HG03457 (cell line): ENCODE measurements around the gene COLEC12.

ENCODE experiments used
- ATAC-seq: cut with Tn5 transposase; IDR thresholded peaks from one replicate; pipeline ENCODE4 v1.9.1; 2021; ENCODE audit warnings: moderate number of reproducible peaks; ENCODE audit not compliant: unreplicated experiment

COLEC12 gene

DNA sequence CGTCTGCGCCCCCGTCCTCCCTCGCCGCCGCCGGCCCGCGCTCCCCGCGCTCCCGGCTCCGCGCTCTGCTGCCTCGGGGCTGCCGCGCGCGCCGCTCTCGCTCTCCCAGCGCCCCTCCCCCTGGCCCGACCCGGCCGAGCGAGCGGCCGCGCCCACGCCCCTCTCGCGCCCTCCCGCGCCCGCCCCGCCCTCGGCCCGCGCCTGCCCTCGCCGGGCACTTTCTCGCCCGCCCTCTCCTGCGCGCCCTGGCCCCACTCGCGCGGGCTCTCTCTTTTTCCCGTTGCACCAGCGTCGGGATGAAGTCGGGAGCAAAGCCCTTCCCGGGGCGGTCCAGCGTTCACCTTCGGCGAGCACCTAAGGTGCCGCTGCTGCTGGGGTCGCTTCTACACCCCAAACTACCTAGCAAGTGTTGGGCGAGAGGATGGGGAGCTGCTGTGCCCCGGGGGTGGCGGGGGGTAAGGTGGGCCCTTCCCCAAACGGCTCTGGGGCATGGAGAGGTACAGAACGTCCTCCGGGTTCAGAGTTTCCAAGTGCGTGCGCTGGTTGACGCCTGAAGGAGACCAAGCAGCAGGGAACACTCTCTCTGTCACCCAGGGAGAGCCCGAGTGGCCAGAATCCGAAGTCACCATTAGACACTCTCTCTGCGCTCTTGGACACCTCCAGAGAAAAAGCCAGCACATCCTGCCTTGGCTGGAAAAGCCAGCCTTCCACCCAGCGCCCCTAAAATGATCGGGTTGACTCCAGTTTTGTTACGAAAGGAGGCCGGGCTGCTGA lies at the start of gene COLEC12:
Gene COLEC12 (minus strand): TSS at position 70 of the 774 bp plus-strand sequence. CDS start 187 bp downstream, outside the sequence.
- ATAC-seq: no peak

DNA sequence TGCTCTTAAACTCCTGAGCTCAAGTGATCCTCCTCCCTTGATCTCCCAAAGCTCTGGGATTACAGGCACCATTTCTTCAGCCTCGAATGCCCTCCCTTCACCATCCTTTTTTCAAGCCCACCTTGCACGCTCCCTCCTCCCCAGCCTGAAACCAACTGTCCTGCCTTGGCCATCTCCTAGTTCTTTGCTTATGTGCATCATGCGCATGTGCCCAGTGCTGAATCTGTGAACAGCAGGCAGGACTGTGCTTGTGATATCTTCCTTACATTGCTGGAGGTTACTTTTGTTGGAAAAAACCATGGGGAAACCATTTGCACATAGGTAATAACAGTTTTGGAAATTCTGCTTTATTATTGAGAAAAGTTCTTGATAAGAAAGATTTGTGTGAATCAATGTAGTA lies 49.5 kb upstream of the COLEC12 start:
- ATAC-seq: no peak

DNA sequence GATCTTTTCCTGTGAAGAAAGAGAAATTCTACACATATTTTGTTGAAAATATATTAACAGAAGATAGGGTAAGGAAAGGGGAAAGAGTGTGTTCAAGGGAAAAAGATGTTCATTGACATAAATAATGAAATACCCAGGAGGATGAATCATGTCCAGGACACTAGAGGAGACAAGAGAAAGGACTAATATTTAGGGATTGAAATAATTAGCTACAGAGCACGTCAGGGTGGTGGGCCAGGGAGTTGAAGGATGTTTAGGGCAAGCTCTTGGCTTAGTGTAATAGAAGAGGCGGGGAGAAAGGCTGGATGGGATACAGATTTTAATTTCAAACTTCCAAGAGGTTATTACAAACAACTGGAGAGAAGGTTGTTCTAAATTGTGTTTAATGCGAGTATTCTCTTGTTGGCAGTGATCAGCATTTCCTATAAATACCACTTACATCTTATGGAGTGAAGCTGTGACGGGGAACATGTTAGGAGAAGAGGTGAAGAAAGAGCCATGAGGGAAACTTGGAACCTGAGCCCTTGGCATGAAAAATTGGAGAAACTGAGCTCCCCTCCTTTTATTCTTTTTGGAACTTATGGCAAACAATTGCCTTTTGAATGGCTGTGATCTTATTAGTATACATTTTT lies 43.1 kb upstream of the COLEC12 start:
- no peak for ATAC-seq

DNA sequence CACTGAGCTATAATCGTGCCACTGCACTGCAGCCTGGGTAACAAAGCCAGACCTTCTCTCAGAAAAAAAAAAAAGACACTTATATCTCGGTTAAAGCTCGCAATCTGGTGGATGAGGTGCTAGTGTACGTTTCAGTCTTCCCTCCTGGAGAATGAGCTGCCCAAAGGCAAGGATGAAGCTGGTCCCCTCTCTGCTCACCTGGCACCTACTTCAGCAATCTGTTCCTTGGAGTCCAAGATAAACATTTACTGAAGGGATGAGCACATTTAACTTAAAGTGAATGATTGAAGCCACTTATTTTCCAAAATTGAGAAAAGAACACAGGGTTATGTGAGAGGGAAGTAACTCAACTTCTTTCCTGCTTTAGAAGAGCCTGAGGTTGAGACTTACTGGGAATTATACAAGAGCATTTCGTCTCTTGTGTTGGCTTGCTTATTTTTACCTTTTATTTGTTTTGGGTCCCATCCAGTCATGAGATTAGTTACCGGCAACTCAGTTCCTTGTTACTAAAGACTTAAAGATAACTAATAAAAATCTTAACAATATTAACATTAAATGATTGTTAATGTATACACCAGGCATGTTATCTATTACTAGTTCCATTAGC lies 33.6 kb upstream of the COLEC12 start:
- no peak for ATAC-seq

DNA sequence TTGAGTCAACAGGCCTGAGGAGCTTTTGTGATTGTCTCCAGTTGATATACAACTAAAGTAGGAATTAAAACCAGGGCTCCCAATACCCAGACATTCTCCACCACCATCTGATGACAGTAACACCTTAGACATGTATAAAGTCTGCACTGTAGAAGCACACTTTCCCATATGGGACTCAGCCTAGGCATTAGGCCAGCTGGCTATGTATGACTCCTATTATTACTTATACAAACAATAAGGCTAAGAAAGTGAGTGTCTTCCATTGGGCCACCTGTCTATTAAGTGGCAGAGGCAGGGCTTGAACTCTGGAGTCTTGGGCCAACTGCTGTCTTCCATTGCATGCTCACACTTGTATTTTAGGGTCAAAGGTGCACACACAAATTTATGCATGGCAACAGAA lies 32.1 kb upstream of the COLEC12 start:
- no peak for ATAC-seq

DNA sequence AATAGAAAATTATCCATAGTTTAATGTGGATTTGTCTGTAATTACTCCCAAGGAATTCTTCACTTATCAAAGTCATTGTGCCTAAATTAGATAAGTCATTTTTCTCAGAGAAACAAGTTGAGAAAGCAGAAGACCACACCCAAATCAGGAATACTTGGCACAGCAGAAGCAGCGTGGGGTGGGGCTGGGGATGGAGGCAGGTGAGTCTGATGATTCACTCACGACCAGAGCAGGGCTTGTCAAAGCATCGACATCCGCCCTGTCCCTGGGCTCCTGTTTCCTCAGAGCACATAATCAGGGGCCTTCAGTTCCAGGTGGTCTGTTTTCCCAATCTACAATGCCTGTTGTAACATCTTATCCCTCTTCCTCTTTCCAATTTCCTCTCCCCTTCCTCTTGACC lies 31.5 kb upstream of the COLEC12 start:
- no peak for ATAC-seq

DNA sequence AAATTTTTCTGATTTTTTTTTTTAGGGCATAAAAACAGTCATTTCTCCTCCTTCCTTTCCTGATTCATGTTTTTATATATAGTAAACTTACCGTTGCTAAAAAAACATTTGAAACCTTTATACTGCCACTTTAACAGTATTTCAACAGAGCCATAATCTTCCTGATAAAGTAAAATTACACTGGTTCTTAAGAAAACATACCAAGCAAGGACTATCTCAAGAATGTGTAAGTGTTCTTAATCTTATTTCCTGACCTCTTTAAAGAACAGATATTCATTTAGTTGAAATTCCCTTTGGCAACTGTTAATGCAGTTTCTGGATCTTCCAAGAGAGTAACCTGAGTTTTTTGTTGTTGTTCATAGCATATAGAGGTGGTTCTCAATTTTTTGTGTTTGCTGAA lies 26.6 kb upstream of the COLEC12 start:
- no peak for ATAC-seq

DNA sequence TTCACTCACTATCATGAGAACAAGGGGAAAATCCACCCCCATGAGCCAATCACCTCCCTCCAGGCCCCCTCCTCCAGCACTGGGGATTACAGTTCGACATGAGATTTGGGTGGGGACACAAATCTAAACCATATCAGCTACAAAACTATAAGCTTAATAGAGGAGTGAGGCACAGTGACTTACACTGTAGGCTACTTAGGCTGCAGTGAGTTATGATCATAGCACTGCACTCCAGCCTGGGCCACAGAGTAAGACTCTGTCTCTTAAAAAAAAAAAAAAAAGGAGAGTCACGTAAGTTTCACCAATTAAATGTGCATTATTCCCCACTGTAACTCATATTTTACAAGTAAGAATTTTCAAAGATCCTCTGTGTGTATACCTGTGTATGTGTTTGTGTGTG lies 26.2 kb upstream of the COLEC12 start:
- ATAC-seq: no peak

DNA sequence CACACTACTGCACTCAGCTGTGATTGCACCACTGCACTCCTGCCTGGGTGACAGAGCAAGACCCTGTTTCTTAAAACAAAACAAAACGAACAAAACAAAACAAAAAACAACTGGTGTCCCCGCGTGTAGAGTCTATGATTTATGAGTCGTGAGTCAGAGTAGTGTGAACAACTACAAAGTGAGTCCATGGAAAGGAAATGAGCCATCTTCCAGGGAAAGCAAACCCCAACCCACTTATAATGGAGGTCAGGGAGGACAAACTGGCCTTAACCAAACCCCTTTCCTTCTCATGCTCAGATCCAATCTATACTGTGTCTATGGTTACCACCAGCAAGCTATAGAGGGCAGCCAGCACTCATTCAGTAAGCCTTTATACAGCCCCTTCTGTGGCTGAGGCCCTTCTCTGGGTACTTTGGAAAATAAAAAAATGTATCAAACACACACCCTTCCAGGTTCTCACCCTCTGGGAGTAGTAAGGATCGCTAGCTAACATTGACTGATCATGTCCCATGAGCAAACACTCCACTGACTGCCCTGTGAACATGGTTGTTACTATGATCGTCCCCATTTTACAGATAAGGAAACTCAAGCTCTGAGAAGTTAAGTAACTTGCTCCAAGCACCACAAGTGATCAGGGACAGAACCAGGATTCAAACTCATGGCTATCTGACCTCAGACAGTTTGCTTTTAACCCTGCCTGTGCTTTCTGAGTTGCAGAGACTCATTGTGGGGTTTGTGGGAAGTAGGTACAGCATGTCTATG lies 24.7 kb upstream of the COLEC12 start:
- no peak for ATAC-seq

DNA sequence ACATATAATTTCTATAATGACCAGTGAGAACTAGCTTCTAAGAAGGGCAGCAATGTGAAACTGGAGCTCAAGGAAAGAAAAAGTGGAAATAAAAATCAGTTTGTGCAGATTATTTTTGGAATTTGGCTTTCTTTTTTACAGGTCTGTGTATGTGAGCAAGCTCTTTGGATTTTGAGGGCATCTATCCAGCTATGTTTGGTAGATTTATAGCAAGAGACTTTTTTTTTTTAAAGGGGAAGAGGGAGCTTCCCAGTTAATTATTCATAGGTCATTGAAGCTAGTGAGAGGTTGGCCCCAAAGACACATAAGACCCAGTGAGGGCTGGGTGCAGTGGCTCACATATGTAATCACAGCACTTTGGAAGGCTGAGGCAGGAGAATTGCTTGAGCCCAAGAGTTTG lies 24.0 kb upstream of the COLEC12 start:
- no peak for ATAC-seq

DNA sequence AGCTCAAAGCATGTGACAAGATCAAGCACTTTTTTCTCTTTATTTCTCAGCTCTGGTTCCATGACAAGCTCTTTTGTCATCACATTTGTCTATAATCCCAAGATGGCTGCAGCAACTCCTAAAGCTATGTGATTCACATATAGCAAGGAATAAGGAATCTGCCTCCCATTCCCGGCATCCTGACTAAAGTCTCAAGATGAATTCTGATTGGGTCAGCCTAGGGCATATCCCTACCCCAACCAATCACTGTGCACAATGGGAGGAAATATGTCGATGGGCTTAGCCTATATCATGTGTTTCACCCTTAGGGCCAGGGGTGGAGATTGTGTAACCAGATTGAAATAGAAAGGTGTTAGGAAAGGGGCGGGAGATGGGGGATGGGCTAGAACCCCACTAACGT lies 23.1 kb upstream of the COLEC12 start:
- no peak for ATAC-seq

DNA sequence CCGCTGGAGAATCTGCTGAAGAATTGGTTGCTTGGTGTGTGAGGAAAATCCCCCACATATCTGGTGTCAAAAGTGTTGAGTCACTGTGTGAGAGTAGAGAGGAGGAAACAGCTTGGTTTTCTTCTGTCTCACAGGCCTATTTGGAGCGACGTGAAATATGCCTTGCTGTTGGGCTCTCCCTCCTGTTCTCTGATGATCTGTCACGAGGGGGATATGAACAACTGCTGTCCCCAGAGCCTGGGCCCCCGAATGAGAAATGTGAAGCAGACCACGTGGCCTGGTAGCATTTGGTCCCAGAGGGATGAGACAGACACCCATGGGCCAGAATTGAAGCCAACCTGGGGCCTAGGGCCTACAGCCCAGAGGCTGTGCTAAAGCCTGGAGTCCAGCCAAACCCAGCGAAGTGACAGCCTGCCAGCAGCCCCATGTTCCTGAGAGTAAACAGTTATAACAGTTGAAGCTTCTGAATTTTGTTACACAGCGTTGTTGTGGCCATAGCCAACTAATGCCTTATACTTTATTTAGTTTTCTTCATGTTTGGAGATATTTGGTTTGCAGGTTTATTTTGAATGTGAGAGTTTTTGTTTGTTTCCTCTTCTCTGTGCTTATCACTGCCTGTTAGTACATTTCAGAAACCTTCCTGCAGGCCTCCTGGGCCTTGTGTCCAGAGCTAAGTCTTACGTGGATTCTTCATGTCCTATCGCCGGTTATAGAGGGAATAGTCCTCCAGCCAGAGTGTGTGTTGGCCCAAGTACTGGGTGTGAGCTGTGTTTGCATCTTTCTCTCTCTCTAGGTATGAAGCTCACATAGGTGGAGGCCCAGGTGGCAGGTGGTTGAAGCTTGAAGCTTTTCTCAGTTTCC lies 18.7 kb upstream of the COLEC12 start:
- ATAC-seq: peak; percentile 82

DNA sequence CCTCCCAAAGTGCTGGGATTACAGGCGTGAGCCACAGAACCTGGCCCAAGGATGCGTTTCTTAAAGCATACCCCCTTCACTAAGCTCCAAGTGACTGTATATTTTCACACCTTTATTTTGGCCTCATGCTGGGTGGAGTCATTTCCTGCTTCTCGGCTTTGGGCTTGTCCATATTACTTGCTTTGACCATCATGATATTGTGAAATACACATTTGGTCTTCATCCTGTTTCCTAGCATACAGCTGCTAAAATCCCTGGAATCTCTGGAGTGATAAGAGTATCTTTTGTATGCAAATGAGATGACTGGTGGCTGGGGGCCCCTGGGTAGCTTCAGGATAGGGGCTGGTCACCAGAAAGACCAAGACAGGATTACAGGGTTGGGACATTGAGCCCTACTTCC lies 17.6 kb upstream of the COLEC12 start:
- ATAC-seq: no peak

DNA sequence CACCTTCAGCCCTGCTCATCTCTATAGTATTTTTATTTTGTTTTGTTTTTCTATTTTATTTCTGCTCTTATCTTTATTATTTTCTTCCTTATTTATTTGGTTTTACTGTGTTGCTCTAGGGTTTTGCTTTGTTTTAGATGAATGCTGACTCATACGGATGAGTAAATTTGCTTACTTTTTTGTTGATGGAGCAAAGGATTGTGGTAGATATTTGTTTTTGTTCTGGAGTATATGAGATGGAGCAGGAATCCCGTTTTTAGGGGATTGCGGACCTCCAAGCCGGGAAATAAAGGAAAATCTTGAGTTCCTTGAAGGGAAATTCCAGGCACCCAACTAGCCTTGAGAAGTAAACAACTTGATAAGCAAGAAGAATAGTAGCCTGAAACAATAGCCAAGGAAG lies 15.3 kb upstream of the COLEC12 start:
- no peak for ATAC-seq

DNA sequence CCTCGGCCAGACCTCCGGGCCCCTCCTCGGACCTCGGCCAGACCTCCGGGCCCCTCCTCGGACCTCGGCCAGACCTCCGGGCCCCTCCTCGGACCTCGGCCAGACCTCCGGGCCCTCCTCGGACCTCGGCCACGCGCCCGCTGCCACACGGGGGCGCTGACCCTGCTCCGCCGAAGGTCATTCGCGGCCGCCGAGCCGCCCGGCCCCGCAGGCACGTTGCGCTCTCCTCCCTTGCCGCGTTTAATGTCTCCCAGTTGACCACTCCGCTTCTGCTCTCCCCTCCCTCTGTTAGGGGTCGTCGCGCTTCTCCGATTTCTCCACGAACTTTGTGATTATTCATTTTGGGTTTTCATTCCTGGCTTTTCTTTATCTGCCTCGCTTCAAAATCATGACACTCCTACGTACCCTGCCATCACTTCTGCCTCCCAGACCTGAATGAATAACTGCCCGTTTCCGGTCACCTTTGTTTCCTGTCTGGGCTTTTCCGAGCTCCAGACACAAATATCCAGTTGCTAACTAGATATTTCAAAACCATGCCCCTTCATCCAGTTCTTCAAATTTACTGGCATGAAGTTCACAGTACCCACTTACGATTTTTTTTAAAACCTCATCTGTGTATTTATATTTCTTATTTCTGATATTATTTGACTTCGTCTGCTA lies 14.8 kb upstream of the COLEC12 start:
- no peak for ATAC-seq

DNA sequence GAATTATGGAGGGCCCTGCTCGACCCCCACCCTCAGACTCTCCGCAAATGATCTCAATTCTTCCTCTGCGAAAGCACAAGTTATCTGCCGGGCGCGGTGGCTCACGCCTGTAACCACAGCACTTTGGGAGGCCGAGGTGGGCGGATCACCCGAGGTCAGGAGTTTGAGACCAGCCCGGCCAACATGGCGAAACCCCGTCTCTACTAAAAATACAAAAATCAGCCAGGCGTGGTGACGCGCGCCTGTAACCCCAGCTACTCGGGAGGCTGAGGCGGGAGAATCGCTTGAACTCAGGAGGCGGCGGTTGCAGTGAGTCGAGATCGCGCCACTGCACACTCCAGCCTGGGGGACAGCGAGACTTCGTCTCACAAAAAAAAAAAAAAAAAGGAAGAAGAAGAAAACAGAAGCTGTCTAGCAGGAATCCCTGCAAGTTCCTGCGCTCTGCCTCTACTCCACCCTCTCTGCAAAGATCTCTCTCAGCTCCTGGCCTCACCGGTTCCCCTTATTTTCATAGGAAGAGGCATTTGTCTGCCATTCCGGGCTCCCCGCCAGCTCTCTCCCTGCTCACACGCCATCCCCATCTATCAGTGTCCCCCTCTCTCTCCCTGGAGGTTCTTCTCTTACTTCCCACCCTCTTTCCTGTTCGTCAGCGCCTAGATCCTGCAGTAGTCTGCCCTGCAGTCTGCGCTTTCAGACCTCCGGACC lies 13.5 kb upstream of the COLEC12 start:
- ATAC-seq: no peak

DNA sequence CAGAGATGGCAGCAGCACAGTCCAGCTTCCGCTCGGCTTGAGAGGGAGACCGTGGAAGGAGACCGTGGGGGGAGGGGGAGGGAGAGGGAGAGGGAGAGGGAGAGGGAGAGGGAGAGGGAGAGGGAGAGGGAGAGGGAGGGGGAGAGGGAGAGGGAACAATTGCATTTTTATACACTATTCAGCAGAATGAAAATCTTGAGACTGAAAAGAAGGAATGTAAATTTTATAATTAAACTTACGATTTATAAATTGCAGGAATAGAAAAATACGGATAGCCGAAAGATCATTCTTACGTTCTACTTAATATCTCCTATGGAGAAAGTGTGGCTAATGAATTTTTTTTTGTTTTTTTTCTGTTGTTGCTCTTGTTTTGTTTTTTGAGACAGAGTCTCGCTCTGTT lies 12.5 kb upstream of the COLEC12 start:
- ATAC-seq: no peak

DNA sequence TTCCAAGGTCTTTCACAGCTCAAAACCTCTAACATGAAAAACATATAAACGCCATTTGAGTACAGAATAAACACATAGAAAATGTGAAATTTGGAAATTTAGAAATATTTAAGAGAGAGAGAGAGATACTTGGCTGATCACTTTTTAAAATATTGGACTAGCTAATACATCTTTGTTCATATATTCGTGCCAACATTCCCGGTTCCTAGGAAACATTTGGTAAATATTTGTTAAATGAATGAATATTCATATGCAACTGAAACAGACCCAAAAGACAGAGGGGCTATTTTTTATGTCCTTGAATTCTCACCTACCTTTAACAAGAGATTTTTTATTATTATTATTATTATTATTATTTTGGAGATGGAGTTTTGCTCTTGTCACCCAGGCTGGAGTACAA lies 8.3 kb upstream of the COLEC12 start:
- ATAC-seq: no peak

DNA sequence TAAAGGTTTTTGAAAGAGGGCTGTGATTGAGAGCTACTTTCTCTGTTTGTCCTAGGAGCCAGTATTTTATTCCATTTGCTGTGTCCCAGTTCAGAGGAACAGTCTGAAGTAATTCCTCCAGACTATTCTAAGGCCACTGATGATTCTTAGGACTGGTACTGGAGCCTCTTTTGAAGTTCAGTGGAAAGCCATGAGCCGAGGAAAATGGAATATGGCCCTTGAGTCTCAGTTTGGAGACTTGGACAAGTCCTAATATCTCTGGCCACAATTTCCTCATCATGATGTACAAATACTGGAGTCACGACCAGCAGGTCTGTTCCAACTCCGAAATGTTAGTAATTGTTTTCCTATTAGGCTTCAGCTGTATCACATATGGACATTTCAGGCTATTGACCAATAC lies 7.1 kb upstream of the COLEC12 start:
- ATAC-seq: no peak

DNA sequence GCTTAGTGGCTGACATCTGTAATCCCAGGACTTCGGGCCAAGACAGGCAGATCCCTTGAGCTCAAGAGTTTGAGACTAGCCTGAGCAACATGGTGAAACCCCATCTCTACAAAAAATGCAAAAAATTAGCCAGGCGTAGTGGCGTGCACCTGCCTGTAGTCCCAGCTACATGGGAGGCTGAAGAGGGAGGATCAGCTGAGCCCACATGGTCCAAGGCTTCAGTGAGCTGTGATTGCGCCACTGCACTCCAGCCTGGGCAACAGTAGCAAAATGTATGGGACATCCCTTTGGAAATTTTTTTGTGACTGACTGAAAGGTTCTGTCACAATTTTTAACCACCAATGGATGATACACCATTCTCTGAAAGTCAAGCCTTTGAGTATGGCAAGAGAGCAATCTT lies 6.3 kb upstream of the COLEC12 start:
- ATAC-seq: no peak
